Activated naive CD4-positive, alpha-beta T cell treated with anti-CD3 and anti-CD28 coated beads for 36 hours (primary cell): ENCODE data around the gene TEDC1. TPM values are rescaled to one million over a fixed set of nuclear protein-coding genes. Genes with fewer than 3 reads are reported as not detected.
A peak's percentile ranks its signal among the peaks of the same experiment; 100 is the strongest.

Experiments
- CTCF ChIA-PET: fragments of 350-600 bp; sonication (Branson Sonifier 250); formaldehyde crosslinking; loops from one replicate; lab custom pipeline; 2021; ENCODE audit warnings: antibody characterized with exemption; lab: Charles Lee
- DNase-seq: peaks from one replicate; pipeline ENCODE4 v3.0.0-alpha.2; 2020
- H3K27ac Mint-ChIP-seq: one replicate; pipeline ENCODE4 v1.8.0; 2021; ENCODE audit warnings: mild to moderate bottlenecking, mixed read lengths
- H3K27me3 Mint-ChIP-seq: one replicate; pipeline ENCODE4 v1.8.0; 2021; ENCODE audit warnings: low read depth, mixed read lengths
- H3K36me3 Mint-ChIP-seq: one replicate; pipeline ENCODE4 v1.8.0; 2021; ENCODE audit warnings: low read depth, mixed read lengths
- H3K4me1 Mint-ChIP-seq: one replicate; pipeline ENCODE4 v1.8.0; 2021; ENCODE audit warnings: low read depth, mixed read lengths
- H3K4me3 Mint-ChIP-seq: one replicate; pipeline ENCODE4 v1.8.0; 2021; ENCODE audit warnings: mild to moderate bottlenecking, moderate library complexity, mixed read lengths
- H3K9me3 Mint-ChIP-seq: one replicate; pipeline ENCODE4 v1.8.0; 2021; ENCODE audit warnings: mixed read lengths
- intact Hi-C: fragments of 100-400 bp; cut with micrococcal nuclease; formaldehyde crosslinking; loops from one replicate; pipeline ENCODE4 v1.15.1; 2023
- total RNA-seq, 2 experiments: library from RNA; stranded (reverse); gene quantifications; one replicate each; pipeline ENCODE4 v1.2.3, GENCODE V29; 2021

Gene TEDC1
- total RNA-seq, 2 experiments from 2014 or later, result 27.8 to 28.6 TPM

DNA sequence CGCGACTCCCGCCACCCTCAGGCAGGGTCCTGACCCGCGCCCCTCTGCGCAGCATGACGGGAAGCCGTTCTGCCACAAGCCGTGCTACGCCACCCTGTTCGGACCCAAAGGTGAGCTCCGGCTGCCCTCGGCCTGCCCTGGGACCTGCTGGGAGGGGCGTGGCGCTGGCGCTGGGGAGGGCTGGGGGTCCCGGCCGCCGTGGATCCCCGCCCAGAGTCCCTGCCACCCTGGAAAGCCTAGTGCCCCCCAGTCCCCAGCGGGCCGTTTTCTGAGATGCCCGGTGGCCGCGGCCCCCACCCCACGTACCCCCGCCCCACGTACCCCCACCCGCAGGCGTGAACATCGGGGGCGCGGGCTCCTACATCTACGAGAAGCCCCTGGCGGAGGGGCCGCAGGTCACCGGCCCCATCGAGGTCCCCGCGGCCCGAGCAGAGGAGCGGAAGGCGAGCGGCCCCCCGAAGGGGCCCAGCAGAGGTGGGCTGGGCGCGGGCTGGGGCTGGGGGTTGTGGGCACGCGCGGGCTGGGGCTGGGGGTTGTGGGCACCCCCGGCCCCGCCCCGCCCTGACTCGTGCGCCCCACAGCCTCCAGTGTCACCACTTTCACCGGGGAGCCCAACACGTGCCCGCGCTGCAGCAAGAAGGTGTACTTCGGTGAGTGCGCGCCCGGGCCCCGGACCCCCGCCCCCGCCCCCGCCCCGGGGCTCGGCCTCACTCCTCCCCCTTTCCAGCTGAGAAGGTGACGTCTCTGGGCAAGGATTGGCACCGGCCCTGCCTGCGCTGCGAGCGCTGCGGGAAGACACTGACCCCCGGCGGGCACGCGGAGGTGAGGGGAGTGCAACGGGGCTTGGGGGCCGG lies 12.4 kb upstream of the TEDC1 start:
- intact Hi-C loops, result no loop called here

DNA sequence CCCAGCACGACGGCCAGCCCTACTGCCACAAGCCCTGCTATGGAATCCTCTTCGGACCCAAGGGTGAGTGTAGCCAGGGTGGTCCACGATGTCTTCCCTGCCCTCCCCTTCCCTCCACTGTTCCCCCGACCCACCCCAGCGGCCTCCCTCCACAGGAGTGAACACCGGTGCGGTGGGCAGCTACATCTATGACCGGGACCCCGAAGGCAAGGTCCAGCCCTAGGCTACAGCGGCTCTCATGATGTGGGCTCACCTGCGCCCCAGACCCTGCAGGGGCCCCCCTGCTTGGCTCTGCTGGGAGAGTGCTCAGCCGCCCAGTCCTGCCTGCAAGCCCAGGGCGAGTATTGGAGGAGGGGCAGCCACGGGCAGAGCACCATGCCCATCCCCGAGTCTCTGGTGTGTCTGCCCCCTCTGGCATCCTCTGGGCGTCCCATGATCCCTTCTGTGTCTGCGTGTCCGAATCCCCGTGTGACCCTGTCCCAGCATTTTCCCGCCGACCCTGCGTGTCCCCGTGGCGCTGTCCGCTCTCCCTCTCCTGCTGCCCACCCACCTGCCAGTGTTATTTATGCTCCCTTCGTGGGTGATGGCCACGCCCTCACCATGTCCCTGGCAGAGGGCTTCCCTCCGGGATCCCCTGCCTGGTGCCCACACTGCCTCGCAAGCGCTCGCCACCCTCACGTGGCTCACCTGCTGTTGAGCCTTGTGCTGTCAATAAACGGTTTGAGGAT lies 11.5 kb upstream of the TEDC1 start:
- Mint-ChIP-seq H3K27me3 (peaks cover 22% of the 10 kb centered on the region), H3K4me3 (no peak overlapping the region), H3K36me3 (peaks cover 2% of the 10 kb centered on the region), H3K27ac (no peak overlapping the region), H3K9me3 (no peaks in the 10 kb centered on the region), H3K4me1 (peaks cover 53% of the 10 kb centered on the region)
- CTCF ChIA-PET, result interaction anchor here (2.2 kb wide), 1 partner anchor 10 kb away, joined by 43 read pairs; no protein-coding TSS in a partner anchor
- no peak for DNase-seq
- intact Hi-C loops, result loop anchor here (10.0 kb wide), 1 partner anchor 655 kb away; no protein-coding TSS in a partner anchor

More for the DNA sequence above, 12.4 kb upstream of the TEDC1 start:
- H3K36me3 Mint-ChIP-seq, result peaks cover 2% of the 10 kb centered on the region
- peaks cover 22% of the 10 kb centered on the region for H3K27me3 Mint-ChIP-seq
- no peak overlapping the region for H3K27ac Mint-ChIP-seq
- H3K4me3 Mint-ChIP-seq, result no peak overlapping the region
- H3K9me3 Mint-ChIP-seq, result no peaks in the 10 kb centered on the region
- no peak for DNase-seq
- H3K4me1 Mint-ChIP-seq, result peaks cover 48% of the 10 kb centered on the region
- CTCF ChIA-PET, result interaction anchor here (1.0 kb wide), 1 partner anchor 231 kb away, joined by 3 read pairs; no protein-coding TSS in a partner anchor

DNA sequence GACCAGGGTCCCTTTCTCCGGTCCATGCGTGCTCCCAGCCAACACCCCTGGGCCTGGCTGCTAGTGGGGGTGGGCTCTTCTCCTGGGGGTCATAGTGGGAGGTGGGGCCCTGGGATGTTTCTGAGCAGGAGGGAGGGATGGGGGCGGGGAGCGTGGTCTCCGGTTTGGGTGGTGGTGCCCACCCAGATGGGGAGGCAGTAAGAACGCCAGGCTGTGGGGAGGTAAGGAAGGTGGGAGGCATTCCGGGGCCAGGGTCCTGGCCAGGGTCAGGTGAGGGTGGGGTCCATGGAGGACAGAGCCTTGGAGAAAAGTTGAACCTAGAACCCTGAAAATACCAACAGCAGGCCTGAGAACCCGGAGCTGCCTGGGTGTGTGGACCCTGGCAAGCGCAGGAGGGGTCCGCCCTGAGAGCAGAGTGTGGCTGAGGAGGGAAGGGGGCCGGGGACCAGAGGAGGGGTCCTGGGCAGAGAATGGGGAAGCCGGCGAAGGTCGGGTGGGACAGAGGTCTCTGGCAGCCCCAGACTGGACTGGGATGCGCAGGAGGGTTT lies 10.8 kb upstream of the TEDC1 start:
- Mint-ChIP-seq H3K27ac (no peak overlapping the region), H3K4me3 (no peak overlapping the region), H3K9me3 (no peaks in the 10 kb centered on the region), H3K27me3 (peaks cover 22% of the 10 kb centered on the region), H3K4me1 (peaks cover 59% of the 10 kb centered on the region), H3K36me3 (peaks cover 2% of the 10 kb centered on the region)
- CTCF ChIA-PET, result interaction anchor here (0.5 to 2.2 kb wide), 17 partner anchors 9 to 311 kb away, joined by 3 to 43 read pairs (median 3); no protein-coding TSS in a partner anchor
- no peak for DNase-seq
- intact Hi-C loops, result loop anchor here (10.0 kb wide), 1 partner anchor 655 kb away; no protein-coding TSS in a partner anchor

DNA sequence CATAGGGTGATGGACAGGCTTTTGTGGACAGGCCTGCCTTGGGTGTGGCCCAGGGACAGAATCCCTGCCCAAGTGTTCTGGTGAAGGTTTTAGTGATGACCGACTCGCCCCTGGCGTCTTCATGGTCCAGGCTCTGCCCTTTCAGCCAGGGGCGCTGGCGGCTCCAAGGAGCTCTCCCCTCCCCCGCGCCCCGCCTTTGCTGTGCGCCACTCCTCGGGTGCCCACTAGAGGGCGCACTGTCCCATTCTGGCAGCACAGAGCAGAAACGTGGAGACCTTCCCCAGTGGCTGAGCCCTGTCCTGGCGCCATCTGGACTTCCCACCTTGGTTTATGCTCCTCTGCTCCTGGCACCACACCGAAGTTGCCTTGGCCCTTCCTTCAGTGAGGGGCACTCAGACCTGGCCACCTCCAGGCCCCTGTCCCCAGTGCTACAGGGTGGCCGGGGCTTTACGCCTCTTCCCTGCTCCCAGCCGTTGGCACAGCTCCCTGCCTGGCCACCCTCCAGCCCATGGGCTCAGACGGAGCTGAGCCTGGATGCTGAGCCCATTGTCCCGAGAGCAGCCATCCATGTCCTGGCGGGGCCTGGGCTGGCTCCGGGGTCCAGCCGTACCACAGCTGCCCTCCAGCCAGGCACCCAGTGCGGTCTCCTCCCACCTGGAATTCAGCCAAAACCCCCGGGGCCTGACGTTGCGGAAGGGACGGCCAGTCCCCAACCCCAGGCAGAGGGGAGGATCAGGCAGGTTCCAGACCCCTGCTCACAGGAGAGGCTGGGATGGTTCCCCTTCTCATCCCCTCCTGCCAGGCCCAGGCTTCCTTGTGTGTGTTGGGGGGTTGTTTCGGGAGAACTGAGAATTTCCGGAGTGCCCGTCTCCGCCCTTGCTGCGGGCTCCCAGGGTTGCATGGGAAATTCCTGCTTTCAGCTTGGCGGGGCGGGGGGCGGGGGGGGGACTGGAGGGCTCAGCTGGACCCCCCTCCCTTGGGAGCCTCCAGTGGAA lies 9.9 kb upstream of the TEDC1 start:
- Mint-ChIP-seq H3K36me3 (peaks cover 2% of the 10 kb centered on the region), H3K4me1 (peaks cover 59% of the 10 kb centered on the region), H3K27ac (peak overlapping the region; percentile 86), H3K4me3 (peak overlapping the region; percentile 71), H3K27me3 (peaks cover 21% of the 10 kb centered on the region), H3K9me3 (no peaks in the 10 kb centered on the region)
- DNase-seq, result peak; percentile 93
- intact Hi-C loops, result loop anchor here (1.0 to 10.0 kb wide), 3 partner anchors 9 to 656 kb away; no protein-coding TSS in a partner anchor
- CTCF ChIA-PET, result interaction anchor here (0.5 to 2.2 kb wide), 19 partner anchors 8 to 312 kb away, joined by 3 to 43 read pairs (median 3); partner anchors contain the start of gene BRF1

DNA sequence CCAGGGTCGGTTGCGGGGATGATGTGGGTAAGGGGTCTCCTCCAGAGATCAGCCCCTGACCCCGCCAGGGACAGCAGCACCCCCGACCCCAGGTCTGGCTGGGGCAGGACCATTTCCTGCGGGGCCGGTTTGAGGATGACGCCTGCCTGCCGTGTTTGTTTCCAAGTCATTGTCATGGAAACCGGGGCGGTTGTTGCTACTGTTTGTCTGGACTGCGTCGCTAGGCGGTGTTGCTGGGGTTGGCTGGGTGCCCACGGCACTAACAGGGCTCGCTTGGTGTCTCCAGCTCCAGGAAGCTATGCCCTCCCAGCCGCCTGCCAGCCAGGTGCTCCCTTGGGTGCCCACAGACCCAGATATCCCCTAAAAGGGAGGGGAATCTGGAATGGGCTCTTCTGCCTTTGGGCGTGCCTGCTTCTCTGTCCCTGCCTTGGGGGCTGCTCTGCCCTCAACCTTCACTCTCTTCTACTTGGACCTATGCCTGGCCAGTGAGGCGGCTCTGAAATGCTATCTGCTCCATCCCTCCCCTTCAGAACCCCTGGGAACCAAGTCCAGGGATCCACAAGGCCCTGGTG lies 9.1 kb upstream of the TEDC1 start:
- peak overlapping the region; percentile 60 for H3K4me3 Mint-ChIP-seq
- DNase-seq, result peak; percentile 97
- H3K9me3 Mint-ChIP-seq, result no peaks in the 10 kb centered on the region
- CTCF ChIA-PET, result interaction anchor here (0.7 to 2.2 kb wide), 7 partner anchors 8 to 181 kb away, joined by 3 to 43 read pairs (median 5); partner anchors contain the start of gene BRF1
- intact Hi-C loops, result loop anchor here (1.0 to 10.0 kb wide), 4 partner anchors 8 to 657 kb away; no protein-coding TSS in a partner anchor
- H3K36me3 Mint-ChIP-seq, result peaks cover 2% of the 10 kb centered on the region
- peak overlapping the region; percentile 86 for H3K27ac Mint-ChIP-seq
- peaks cover 14% of the 10 kb centered on the region for H3K27me3 Mint-ChIP-seq
- peaks cover 63% of the 10 kb centered on the region for H3K4me1 Mint-ChIP-seq

DNA sequence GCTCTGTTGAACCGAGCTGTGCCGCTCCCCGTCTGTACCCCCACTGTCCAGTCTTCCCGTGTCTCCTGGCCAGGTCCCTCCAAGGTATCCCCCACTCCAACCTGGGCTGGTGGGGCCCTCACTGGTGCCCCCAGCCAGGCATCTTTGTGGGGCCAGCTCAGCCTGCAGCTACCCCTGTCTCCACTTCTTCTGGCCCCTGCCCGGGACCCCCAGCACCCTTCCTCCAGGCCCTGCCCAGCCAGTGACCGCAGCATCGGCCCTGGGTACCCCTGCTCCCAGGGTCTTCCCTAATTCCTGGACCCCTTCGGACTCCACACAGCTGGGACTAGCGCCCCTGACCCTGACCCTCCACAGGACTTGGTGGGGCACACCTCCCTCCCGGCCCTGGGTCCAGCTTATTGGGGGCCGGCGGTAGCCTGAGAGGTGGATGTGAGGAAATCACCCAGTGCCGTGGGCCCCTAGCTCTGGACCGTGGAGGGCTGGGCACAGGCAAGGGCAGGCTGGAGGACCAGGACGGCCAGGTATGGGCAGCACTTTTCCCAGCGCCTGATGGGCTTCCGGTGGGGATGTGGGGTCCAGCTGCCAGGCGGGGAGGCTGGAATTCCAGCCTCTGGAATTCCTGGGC lies 8.4 kb upstream of the TEDC1 start:
- Mint-ChIP-seq H3K27ac (peak overlapping the region; percentile 86), H3K36me3 (no peaks in the 10 kb centered on the region), H3K4me3 (no peak overlapping the region), H3K27me3 (peaks cover 9% of the 10 kb centered on the region), H3K4me1 (peaks cover 57% of the 10 kb centered on the region), H3K9me3 (no peaks in the 10 kb centered on the region)
- CTCF ChIA-PET, result interaction anchor here (0.7 to 2.0 kb wide), 5 partner anchors 9 to 181 kb away, joined by 3 to 7 read pairs (median 3); partner anchors contain the start of gene BRF1
- no peak for DNase-seq
- intact Hi-C loops, result loop anchor here (2.0 to 10.0 kb wide), 2 partner anchors 412 to 658 kb away; no protein-coding TSS in a partner anchor

DNA sequence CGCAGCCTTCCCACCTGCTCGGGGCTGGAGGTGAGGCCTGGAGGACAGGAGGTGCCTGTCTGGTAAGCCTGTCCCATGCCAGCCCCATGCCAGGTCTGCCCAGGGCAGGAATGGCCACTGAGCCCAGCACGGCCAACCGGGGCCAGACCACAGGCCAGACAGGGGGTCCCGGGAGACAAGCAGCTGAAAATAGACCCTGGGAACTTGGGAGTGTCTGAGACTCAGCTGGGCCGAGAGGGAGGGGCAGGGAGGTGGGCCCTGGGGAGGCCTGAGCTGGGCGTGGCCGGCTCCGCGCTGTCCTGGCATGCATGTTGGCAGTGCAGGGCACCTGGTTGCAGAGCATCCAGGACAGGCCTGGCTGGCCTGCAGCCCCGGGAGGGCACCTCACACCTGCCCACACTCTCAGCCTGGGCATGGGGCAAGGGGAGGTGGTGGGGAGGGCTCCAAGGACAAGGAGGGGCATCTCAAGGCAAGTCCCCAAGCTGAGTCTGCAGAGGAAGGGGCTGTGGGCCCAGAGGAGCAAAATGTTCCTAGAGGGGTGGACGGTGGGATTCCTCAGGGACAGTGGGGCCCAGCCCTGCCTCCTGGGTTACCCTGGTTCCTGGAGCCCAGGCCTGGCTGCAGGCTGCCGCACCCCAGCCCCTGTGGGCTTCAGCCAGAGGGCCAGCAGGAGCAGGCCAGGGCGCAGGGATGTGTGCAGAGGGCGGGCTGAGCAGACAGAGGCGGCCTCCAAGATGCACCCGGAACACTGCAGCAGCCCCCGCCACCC lies 7.6 kb upstream of the TEDC1 start:
- intact Hi-C loops, result loop anchor here (2.0 to 10.0 kb wide), 2 partner anchors 413 to 659 kb away; no protein-coding TSS in a partner anchor

DNA sequence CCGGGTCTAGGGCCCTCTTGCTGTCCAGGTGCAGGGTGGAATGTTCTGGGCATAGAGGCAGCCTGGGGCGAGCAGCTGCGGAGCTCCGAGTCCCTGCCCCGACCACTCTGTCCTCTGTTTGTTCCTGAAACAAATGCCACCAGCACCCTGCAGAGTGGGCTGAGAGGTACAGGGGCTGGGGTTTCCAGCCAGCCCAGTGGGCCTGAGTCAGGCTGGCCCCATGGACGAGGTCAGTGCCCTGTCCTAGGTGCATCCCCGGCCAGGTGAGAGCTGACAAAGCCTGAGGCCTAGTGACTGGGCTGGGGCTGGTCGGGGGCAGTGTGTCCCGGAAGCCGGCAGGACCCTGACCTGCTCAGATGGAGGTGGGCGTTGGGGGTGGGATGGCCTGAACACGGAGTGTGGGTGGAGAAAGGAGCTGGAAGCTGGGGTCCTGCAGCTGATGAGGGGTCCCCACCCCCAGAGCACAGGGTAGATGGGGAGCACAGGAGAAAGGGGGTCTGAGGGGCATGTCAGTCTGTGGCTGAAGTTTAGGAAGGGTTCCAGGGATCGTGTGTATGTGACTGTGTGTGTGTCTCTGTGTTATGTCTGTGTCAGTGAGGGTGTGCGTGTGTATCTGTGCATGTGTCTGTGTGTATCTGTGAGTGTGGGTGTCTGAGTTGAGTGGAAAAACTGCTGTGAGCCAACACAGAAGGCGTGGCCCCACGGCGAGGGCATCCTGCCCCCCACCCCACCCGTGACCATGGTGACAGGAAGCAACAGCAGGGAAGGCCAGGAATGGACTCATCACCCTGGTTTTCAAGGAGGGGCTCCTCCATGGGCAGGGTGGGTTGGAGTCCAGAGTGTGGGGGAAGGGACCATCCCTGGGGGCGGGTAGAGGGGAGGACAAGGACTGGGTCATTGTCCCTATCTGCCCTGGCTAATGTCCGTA lies 6.7 kb upstream of the TEDC1 start:
- Mint-ChIP-seq H3K4me1 (peaks cover 68% of the 10 kb centered on the region), H3K4me3 (no peak overlapping the region), H3K27me3 (peaks cover 7% of the 10 kb centered on the region), H3K9me3 (no peaks in the 10 kb centered on the region), H3K36me3 (no peaks in the 10 kb centered on the region), H3K27ac (peak overlapping the region; percentile 10)
- intact Hi-C loops, result loop anchor here (10.0 kb wide), 1 partner anchor 660 kb away; no protein-coding TSS in a partner anchor
- DNase-seq, result no peak
- CTCF ChIA-PET, result no interaction called here

More for the DNA sequence above, 7.6 kb upstream of the TEDC1 start:
- Mint-ChIP-seq H3K9me3 (no peaks in the 10 kb centered on the region), H3K4me3 (no peak overlapping the region), H3K4me1 (peaks cover 64% of the 10 kb centered on the region), H3K36me3 (no peaks in the 10 kb centered on the region), H3K27me3 (peaks cover 9% of the 10 kb centered on the region), H3K27ac (no peak overlapping the region)
- CTCF ChIA-PET, result interaction anchor here (1.1 kb wide), 1 partner anchor 79 kb away, joined by 3 read pairs; no protein-coding TSS in a partner anchor
- no peak for DNase-seq

DNA sequence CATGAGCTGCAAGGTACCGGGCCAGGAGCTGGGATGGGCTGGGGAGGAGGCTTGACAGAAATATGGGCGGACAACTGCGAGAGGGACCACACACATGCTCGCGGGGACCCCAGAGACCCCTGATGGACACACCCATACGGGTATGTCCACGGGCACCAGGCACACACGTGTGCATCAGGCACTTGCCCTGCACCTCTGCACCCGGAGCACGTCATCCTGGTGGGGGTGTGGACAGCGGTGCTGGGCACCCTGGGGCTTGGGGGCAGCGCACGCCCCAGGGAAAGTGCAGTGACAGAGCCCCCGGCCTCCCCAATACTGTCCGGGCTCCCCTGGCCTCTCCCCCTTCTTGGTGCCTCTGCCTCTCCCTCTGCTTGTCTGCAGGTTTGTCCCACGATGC lies 6.1 kb upstream of the TEDC1 start:
- CTCF ChIA-PET, result no interaction called here
- H3K4me3 Mint-ChIP-seq, result no peak overlapping the region
- intact Hi-C loops, result loop anchor here (10.0 kb wide), 1 partner anchor 660 kb away; no protein-coding TSS in a partner anchor

More for the DNA sequence above, 6.1 kb upstream of the TEDC1 start:
- Mint-ChIP-seq H3K27me3 (peaks cover under 1% of the 10 kb centered on the region), H3K4me1 (peaks cover 65% of the 10 kb centered on the region), H3K9me3 (no peaks in the 10 kb centered on the region), H3K27ac (no peak overlapping the region), H3K36me3 (no peaks in the 10 kb centered on the region)
- DNase-seq, result no peak
